ENCODE results near the gene CWC22.
"Not testable (repeated sequence)": the region's sequence is repeated elsewhere in the genome, so short reads cannot be mapped to it uniquely, and the experiment has no call there.

The CWC22 gene

DNA sequence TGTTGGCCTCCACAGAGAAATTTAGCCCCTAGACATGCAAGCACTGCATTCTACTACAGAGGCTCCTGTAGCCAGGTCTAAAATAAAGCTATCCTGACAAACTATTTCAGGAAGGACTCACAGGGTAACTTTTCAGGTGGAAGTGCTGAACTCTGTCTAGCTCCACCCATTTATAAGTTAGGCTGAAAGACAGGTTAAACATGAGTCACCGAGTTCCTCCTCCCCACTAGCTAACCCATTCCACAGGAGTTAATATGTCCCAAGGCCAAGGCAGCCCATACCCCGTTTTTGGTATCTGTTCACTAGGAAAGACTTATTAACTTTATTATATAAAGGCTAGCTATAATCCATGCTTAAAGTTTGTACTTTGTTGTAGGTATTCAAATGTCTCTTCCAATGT is 3.5 kb downstream of the CWC22 start:
- no peak for DNase-seq (ENCODE audit: low read depth in 2 of 2)

DNA sequence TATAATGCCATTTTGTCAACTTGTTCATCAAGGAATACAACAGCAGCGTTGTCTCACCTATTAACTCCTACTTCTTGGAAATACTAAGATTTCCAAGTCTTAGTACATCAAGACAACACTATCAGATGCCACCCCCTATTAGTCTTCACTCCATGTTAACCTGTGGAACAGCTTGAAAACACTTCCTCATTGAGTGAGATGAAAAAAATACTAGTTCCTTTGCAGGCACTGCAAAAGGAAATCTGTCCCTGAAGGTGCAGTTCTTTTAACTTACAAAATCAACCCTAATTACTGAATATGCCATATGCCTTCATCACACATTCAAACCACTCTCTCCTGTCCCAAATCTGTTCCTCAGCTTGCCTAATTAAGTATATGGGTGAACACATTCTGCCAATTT is 4.0 kb downstream of the CWC22 start:
- no peak for DNase-seq (ENCODE audit: low read depth in 2 of 2)

- no peak for DNase-seq (ENCODE audit: low read depth in 2 of 2)
Observed at GRCh38 chr2:180002198-180002770, 4.8 kb downstream of the CWC22 start.

DNA sequence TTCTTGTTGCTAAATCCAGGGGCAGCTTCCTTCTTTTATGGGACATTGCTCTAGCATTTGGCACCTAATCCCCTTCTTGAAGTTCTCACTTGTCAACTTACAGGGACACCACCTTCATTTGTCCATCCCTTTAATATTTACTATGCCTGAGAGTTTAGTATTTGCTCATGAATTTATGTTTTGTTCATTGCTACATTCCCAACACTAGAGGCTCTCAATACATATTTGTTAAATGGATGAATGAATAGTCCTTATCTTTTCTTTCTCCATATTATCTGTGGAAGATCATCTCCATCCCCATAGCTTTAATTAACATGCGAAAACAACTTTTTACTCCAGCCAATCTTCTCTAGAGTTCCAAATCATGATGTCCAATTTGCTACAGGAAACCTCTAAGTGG is 5.4 kb downstream of the CWC22 start:
- no peak for DNase-seq (ENCODE audit: low read depth in 2 of 2)

DNA sequence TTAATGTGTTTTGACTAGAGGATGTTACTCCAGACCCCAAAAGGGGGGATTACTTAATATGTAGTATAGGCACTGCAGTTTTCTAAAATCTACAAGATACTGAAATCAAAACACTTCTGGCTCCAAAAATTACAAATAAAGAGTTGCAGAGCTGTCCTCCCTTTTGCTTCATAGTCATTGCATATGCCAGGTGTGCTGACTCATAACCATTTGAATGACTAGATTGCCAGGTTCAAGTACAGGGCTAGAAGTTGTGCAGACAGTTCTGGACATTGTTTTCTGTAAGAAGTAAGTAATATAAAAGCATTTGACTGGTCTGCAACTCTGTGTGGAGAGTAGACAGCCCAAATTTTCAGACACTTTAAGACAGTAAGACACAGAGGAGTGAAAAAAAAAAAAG is 6.7 kb downstream of the CWC22 start:
- no peak for DNase-seq (ENCODE audit: low read depth in 2 of 2)

GRCh38 chr2:179999000-179999399 is 8.1 kb downstream of the CWC22 start:
- no peak for DNase-seq (ENCODE audit: low read depth in 2 of 2)

DNA sequence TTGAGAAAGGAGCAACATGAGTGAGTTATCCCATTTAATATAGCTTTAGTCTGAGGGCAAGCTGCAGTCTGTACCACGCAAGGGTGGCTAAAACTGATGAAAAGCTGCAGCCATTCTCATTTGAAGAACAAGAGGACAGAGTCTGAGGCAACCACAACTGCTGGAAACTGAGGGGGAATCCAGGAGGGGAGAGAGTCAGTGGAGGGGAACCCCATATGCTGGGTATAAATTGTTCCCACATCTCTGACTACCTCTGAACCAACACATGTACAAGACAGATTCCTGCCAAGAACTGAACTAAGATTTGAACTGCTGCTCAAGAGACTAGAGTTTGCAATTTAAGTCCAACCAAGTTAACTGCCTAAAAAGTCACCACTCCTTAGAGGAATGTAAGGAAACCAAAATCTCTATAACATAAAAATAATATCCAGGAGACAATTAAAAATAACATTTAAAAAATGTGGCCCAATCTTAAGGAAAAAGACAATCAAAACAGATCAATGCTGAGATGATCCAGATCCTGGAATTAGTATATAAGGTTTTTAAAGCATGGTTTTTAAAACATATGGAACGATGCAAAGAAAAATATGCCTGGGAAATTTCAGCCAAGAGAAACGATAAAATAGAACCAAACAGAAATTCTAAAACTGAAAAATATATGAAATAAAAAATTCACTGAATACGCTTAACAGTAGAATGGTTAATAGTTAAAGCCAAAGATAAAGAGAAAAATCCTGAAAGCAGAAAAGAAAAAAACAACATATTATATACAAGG is 11.2 kb downstream of the CWC22 start:
- no peak for DNase-seq (ENCODE audit: low read depth in 2 of 2)

DNA sequence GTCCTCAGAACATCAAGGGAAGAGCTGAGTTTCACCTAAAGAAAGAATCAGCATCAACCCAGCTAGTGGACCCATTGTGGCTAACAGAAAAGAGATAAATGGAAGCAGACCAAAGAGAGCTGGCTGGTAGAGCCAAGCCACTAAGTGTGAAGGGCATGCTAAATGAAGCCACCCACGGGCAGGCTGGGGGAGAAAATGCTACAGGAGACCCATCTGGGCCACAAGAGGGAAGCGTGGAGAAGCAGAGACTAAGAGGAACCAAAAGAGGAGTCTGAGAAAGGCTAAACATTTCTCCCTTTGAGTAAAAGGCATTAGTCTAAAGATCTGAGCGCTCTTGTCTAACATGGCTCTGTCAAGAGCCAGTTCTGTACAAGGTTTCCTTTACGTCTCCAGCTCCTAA is 15.8 kb downstream of the CWC22 start:
- no peak for DNase-seq (ENCODE audit: low read depth in 2 of 2)

DNA sequence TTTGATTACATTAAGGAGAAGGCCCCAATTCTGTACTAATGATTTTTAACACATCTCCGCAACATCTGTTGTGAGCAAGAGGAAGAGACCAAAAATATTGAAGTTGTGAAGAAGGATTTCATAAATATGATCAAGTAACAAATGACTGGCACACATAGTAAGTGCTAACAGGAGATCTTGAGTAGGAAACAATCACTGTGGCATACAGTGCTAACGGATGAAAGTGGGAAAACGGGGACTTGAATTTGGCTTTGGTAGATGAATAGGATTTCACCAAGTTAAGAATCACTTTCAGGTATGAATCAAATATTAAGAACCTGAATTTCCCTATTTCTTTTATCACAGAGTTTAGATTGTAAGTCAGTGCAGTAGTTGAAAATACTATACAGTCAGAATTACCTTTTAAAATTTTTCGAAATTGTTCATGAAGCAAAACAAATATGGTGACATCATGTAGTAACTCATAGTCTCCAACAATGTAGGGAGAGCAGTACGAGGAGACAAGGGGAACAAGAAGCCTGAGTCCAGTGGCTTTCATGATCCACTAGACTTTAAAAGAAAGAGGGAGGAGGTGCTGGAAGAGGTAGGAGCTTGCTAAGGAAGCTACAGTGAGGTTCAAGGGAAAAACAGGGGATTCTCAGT is 16.3 kb downstream of the CWC22 start:
- no peak for DNase-seq (ENCODE audit: low read depth in 2 of 2)

DNA sequence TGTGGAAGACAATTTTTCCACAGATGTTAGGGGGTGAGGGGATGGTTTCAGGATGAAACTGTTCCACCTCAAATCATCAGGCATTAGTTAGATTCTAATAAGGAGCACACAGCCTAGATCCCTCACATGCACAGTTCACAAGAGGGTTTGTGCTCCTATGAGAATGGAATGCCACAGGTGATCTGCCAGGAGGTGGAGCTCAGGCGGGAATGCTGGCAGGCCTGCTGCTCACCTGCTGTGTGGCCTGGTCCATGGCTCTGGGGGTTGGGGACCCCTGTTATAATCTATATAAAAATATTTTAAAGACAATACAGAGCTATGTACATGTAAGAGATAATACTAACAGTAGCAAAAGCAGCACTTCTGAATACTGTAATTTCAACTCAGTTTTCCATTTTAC is 19.2 kb downstream of the CWC22 start:
- DNase-seq (ENCODE audit: low read depth in 2 of 2), result no peak

GRCh38 chr2:179985163-179985820 is 21.8 kb downstream of the CWC22 start:
- no peak for DNase-seq (ENCODE audit: low read depth in 2 of 2)

GRCh38 chr2:179983250-179983932 is 23.7 kb downstream of the CWC22 start:
- DNase-seq (ENCODE audit: low read depth in 2 of 2), result no peak

GRCh38 chr2:179981085-179981484 is 26.0 kb downstream of the CWC22 start:
- DNase-seq (ENCODE audit: low read depth in 2 of 2), result no peak

DNA sequence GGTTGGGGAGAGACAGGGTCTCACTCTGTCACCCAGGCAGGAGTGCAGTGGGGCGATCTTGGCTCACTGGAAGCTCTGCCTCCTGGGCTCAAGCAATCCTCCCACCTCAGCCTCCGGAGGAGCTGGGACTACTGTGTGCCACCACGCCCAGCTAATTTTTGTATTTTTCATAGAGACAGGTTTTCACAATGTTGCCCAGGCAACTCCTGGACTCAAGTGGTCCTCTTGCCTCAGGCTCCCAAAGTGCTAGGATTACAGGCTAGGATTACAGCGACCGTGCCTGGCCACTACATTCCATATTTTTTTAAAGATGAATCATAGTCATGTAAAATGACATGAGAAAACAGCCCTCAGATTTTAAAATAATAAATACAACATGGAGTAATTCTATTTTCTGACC is 32.3 kb downstream of the CWC22 start:
- no peak for DNase-seq (ENCODE audit: low read depth in 2 of 2)

DNA sequence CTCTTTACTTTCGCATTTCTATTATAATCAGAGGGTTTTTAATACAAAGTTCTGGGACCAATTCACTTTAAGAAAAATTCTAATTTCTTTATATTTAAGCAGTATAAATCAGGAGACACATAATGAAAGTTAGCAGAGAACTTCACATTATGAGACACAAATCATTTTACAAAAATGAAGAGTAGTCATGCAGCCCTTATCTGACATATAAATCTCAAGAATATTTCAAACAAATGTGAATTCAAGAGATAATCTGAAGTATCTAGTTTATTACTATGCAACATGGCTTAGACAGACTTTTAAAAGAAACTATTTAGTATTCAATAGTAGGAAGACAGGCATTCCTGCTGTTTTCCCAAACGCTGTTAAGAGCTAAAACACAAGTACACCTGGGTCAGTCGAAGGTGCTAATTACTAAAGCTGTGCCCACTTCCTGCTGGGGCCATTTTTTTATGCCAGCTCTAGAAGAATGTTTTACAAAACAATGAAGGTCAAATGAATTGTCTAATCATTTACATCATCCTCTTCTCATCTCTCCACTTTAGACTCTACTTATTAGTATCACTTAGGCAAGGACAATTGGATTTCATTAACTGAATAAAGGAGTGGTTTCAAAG is 40.2 kb downstream of the CWC22 start:
- DNase-seq (ENCODE audit: low read depth in 2 of 2), result no peak

GRCh38 chr2:179965291-179966258 is 41.5 kb downstream of the CWC22 start:
- no peak for DNase-seq (ENCODE audit: low read depth in 2 of 2)

DNA sequence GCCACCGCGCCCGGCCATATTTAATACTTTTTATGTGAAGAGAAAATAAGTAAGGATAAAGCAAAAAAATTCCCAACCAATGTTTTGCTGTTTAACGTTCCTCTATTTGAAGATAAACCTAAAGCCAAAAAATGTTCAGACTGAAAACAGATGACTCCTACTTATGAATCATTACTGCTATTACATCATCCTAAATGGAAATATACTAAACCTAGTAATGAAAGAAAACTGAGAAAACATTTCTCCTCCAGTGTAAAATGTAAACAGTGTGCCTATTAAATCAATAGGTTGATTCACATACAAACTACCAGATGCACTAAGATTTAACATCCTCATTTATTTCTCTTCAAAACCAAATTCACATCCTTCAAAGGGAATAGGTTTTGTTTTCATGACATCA is 43.5 kb downstream of the CWC22 start:
- no peak for DNase-seq (ENCODE audit: low read depth in 2 of 2)

DNA sequence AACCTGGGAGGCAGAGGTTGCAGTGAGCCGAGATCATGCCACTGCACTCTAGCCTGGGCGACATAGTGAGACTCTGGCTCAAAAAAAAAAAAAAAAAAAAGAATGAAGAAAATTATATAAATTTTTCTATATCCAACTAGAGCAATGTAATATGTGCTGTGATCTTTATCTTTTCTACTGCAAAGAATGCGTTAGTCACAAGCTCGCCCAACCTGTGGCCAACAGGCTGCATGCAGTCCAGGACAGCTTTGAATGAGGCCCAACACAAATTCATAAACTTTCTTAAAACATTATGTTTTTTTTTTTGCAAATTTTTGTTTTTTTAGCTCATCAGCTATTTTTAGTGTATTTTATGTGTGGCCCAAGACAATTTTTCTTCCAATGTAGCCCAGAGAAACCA is 48.8 kb downstream of the CWC22 start:
- not testable (repeated sequence) for DNase-seq (ENCODE audit: low read depth in 2 of 2)

DNA sequence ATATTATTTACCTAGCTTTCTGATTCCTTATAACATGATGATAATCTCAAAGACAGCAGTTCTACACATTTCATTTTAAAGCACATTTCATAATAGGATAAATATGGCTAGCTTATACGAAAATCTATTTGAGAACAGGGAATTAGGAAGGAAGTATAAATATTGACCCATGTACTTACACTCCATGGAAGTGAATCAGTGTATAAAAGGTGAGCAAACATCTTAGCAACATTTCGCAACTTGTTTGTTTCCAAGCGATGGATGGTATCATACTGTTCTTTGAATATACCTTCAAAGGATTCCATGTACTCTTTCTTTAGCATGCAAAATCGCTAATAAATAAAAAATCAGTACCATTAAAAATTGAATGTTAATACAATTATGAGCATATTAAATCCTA is 53.1 kb downstream of the CWC22 start:
- DNase-seq (ENCODE audit: low read depth in 2 of 2), result no peak

- no peak for DNase-seq (ENCODE audit: low read depth in 2 of 2)
Observed at GRCh38 chr2:179953359-179953758, 53.7 kb downstream of the CWC22 start.

DNA sequence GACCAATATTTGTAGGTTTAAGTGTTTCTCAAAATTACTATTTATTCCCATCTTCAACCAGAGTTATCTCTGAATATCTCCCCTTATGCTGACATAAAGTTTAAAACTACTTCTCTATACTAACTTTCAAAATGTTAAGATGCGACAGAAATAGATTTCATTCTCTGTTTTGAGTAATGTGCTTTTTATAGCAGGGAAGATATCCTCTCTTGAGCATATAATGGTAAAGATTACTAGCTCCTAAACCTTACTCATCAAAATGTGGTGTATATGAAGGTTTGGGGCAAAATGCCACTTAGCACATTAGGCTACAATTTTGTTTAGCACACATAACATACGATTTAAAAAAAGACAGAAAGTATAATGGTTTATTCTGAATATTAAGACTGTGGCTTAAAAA is 54.4 kb downstream of the CWC22 start:
- no peak for DNase-seq (ENCODE audit: low read depth in 2 of 2)

All from stimulated activated CD8-positive, alpha-beta memory T cell treated with anti-CD3 and anti-CD28 coated beads, Interleukin-7, amount 100 ng/mL, for 1 hour (primary cell).